SH-SY5Y (cell line): ENCODE results near the gene TM7SF2.

Experiments used
- GATA2 ChIP-seq: IDR thresholded peaks from 2 replicates; pipeline ENCODE4 v1.6.1; 2011; ENCODE audit warnings: mild to moderate bottlenecking, low read depth, low read length
- GATA3 ChIP-seq: IDR thresholded peaks from 2 replicates; pipeline ENCODE4 v1.6.1; 2011; ENCODE audit warnings: low read depth, mild to moderate bottlenecking, low read length, moderate library complexity

Gene TM7SF2

DNA sequence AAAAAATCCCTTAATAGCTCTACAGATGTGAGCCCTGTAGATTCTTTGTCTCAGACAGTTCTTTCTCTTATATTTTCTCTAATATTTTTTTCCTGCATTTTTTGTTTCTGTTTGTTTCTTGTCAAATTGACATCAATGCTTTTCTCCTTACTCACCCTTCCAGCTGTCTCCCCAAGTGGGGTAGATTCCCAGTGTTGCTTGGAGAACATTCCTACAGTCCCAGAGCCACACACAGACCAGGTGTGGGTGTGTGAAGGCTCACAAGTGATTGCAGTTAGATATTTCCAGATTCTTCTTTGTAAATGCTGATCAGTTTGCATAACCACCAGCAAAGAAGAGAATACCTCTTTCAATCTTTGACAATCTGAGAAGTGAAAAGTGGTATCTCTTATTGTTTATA lies 8.2 kb upstream of the TM7SF2 start:
- TF ChIP-seq GATA3 = no peak

DNA sequence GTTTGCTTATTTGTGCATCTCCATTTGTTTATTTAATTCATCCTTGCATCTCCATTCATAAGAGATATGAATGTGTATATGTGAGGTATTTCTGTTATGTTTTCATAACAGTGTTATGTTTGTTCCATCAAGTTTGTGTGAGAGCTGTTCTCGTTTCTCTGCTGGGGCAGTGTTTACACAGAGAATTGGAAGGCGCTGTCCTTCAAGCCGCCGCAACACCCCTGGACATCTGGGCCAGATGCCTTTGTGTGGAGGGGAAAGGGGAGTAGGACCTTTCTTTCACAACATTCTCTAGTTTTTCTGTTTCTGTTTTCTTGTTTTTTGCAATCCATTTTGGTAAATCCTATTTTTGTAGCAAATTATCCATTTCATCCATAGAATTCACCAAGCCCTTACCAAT lies 7.0 kb upstream of the TM7SF2 start:
- TF ChIP-seq GATA3 (no peak), GATA2 (no peak)

DNA sequence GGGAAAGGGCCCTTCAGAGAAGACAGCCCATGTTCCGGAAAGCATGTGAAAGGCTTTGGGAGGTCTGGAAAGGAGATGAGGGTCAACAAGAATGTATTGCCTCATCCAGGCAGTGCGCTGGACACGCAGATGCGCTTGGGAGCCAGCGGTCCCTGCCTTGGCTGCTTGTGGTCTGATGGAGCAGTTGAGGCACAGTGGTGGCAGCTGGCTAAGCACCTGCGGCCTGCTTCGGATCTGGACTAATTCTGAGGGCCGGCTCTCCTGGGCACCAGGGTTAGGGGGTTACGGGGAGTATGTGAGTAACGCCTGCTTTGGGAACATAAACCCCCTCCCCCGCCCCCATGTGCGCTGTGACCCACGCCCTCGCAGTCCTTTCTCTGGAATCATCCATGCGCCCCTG lies 4.6 kb upstream of the TM7SF2 start:
- TF ChIP-seq GATA2 (no peak), GATA3 (no peak)

DNA sequence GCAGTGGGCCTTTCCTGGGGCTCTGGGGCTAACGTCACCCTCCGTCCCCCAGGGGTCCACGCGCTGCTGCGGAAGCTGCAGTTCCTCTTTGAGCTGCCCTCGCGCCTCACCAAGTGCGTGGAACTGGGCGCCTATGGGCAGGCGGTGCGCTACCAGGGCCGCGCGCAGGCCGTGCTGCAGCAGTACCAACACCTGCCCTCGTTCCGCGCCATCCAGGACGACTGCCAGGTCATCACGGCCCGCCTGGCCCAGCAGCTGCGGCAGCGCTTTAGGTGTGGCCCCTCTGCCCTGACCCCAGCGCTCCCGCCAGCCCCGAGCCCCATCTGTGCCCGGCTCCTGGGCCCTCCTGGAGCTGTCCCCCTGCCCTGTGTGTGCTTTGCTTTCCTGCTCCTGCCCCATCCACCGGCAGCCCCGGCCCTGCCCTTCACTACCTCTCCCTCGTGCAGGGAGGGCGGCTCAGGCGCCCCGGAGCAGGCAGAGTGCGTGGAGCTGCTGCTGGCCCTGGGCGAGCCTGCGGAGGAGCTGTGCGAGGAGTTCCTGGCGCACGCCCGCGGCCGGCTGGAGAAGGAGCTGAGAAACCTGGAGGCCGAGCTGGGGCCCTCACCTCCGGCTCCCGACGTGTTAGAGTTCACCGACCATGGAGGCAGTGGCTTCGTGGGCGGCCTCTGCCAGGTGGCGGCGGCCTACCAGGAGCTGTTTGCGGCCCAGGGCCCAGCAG lies 3.8 kb upstream of the TM7SF2 start:
- no peak for TF ChIP-seq GATA3

DNA sequence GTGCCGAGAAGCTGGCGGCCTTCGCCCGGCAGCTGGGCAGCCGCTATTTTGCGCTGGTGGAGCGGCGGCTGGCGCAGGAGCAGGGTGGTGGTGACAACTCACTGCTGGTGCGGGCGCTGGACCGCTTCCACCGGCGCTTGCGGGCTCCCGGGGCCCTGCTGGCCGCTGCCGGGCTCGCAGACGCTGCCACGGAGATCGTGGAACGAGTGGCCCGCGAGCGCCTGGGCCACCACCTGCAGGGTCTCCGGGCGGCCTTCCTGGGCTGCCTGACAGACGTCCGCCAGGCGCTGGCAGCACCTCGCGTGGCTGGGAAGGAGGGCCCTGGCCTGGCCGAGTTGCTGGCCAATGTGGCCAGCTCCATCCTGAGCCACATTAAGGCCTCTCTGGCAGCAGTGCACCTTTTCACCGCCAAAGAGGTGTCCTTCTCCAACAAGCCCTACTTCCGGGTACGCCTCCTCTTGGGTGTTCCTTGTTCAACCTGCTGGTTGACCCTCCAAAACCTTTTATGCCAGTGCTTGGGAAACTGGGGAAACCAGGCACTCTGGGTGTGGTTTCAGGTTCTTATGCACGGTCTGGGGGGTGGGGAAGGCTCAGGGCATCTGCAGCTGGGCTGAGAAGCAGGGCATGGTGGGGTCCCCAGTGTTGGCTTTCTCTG lies 3.1 kb upstream of the TM7SF2 start:
- no peak for TF ChIP-seq GATA2
- no peak for TF ChIP-seq GATA3

DNA sequence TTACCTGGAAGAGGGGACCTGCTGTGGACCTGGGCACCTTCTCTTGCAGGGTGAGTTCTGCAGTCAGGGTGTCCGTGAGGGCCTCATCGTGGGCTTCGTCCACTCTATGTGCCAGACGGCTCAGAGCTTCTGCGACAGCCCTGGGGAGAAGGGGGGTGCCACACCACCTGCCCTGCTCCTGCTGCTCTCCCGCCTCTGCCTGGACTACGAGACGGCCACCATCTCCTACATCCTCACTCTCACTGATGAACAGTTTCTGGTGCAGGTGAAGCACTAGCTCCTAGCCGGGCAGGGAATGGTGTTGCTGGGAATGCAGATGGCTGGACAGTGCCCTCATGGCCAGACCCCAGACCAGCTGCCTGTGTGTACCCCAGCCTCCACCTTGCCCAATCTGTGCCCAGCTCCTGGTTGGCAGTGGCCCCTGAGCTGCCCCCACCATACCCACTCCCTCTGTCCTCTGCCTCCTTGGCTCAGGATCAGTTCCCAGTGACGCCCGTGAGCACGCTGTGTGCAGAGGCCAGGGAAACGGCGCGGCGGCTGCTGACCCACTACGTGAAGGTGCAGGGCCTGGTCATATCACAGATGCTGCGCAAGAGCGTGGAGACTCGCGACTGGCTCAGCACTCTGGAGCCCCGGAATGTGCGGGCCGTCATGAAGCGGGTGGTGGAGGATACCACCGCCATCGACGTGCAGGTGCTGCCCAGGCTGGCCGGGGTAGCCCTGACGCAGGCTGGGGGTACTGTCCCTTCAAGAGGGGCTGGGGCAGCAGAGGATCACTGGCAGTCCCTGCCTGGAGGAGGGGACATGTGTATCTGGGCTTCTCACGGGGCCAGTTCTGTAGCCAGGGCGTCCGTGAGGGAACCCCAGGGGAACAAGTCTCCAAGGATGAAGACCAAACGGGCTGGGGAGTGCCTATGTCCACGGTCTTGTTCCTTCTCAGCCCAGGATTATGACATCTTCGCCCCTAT lies 2.2 kb upstream of the TM7SF2 start:
- TF ChIP-seq GATA2 (no peak), GATA3 (no peak)

DNA sequence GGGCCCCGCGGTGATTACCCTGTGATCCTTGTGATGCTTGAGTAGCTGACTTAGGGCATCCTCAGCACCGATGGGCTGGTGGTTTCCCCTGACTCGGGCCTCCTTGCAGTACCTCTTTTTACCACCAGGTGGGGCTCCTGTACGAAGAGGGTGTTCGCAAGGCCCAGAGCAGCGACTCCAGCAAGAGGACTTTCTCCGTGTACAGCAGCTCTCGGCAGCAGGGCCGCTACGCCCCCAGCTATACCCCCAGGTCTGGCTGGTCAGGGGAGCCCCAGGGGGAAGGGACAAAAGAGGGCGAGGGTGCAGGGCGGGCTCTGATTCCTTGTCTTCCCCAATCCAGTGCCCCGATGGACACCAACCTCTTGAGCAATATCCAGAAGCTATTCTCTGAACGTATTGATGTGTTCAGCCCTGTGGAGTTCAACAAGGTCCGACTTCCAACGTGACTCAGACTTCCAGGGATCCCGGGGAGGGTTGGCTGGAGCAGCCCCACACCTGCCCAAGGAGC lies 1.3 kb upstream of the TM7SF2 start:
- TF ChIP-seq GATA2 = no peak
- TF ChIP-seq GATA3 = no peak

DNA sequence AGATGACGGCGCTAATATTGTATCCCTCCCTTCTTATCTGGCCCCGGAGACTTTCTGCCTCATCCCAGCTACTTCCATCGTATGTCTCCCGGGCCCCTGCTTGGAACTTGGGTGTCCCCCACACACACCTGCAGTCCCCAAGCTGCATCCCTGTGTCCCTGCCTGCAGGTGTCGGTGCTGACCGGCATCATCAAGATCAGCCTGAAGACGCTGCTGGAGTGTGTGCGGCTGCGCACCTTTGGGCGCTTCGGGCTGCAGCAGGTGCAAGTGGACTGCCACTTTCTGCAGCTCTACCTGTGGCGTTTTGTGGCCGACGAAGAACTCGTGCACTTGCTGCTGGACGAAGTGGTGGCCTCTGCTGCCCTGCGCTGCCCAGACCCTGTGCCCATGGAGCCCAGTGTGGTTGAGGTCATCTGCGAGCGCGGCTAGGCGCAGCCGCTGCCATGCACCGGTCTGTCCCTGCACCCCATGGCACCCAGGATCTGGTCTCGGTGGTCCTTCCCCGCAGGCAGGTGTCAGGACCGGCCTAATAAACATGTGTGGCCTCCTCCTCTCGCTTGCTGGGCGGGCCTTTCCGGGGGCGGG lies 421 bp upstream of the TM7SF2 start:
- TF ChIP-seq GATA2 = no peak
- TF ChIP-seq GATA3 = no peak

DNA sequence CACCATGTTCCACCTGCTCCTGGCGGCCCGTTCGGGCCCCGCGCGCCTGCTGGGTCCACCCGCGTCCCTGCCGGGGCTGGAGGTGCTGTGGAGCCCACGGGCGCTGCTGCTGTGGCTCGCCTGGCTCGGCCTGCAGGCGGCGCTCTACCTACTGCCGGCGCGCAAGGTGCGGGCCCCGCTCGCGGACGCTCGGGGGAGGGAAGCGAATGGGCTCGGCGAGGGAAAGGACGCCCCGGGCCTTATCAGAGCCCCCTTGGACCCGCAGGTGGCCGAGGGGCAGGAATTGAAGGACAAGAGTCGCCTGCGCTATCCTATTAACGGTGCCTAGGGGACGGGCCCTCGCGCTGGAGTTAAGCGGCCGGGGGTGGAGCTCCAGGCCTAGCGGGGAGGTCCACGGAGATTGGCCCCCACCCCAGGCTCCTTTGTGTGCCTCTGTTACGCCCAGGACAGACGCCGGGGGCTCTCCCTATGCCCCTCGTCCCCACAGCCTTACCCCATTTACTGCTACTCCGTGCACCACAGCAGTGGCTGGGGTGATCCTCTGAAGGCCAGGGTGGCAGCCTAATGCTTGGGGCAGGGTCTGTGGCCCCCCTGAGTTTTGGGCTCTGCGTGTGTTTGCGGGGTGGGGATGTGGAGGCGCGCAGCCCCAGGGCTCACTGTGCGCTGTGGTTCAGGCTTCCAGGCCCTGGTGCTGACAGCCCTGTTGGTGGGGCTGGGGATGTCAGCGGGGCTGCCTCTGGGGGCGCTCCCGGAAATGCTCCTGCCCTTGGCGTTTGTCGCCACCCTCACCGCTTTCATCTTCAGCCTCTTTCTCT lies 1.1 kb downstream of the TM7SF2 start:
- TF ChIP-seq GATA3 = no peak
- no peak for TF ChIP-seq GATA2

DNA sequence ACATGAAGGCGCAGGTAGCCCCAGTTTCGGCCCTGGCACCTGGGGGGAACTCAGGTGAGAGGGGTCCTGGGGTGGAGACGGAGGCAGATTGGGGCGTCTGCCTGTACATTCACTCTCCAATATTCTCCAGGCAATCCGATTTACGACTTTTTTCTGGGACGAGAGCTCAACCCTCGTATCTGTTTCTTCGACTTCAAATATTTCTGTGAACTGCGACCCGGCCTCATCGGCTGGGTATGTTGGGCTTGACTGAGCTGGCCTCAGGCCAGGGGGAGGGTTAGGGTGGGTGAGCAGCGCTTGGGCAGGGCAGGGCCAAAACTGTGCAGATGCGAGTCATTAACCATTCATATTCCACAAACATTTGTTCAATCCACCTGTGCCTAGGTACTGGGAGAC lies 1.7 kb downstream of the TM7SF2 start:
- no peak for TF ChIP-seq GATA3
- no peak for TF ChIP-seq GATA2

DNA sequence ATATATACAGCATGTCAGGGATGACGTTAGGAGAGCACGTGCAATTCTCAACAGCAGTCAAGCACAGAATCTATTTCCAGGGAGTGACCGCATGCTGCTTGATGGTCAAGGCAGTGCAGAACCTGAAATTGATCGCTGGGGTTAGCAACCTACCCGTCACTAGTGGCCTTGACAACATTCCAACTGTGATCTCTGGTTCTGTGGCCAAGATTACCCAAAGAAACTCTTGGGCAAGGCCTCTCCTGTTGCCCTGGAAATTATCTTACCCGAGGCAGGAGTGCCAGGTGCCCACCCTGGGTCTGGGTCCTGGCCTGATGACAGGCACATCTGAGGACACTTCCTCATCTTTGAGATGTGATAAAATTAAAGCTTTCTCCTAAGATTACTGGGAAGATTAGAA lies 2.2 kb downstream of the TM7SF2 start:
- TF ChIP-seq GATA3 (no peak), GATA2 (no peak)

DNA sequence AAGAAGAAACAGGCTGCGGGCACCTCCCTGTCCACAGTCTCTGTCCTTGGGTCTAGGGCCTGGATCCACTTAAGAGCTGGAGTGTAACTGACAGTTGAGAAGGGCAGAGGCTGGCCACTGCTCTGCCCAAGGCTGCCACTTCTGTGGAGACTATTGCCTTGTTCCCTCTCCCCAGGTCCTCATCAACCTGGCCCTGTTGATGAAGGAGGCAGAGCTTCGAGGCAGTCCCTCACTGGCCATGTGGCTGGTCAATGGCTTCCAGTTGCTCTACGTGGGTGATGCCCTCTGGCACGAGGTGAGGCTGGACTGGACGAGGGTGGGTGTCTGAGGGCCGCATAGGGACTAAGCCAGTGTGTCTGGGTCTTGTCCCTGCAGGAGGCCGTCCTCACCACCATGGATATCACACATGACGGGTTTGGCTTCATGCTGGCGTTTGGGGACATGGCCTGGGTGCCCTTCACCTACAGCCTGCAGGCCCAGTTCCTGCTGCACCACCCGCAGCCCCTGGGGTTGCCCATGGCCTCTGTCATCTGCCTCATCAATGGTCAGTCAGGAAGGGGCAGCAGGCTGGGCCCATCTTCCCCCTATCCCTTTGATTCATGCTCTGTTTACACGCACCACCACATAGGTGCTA lies 3.0 kb downstream of the TM7SF2 start:
- TF ChIP-seq GATA2 (no peak), GATA3 (no peak)
